ENCODE results near the gene WDFY2.
A peak's percentile ranks its signal among the peaks of the same experiment; 100 is the strongest.
"Not testable (repeated sequence)": the region's sequence is repeated elsewhere in the genome, so short reads cannot be mapped to it uniquely, and the experiment has no call there.

The WDFY2 gene

DNA sequence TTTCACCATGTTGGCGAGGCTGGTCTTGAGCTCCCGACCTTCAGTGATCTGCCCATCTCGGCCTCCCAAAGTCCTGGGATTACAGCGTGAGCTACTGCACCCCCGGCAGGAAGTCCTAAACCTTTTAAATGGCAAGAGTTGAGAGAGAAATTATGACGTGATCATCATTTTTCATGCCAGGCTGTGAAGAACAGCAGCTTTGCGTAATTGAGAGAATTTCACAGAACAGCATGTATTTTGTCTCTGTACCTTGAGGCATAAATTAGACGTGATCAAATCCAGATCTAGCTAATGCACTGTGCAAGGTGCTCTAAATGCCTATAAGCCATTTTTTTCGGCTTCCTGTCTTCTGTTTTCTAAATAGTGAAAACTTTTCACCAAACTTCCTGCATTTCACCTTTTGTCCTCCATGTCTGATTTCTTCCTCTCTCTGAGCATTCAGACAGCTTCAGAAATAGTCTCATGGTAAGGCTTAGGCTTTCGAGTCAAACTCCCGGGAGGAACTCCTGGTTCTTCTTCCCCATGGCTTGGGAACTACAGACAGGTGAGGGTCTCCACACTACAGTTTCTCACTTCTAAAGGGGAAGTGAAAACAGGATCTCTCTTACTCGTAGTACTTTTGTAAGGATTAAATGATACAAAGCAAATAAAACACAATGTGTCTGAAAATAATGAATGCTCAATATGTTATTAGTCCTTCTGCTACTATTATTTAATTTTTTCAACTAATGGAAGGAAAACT is 51.0 kb downstream of the WDFY2 start:
- peaks cover 48% of the 10 kb centered on the region for H3K4me1 ChIP-seq (ENCODE audit: insufficient read depth, low read length)
- H3K36me3 ChIP-seq (ENCODE audit: insufficient read depth, low read length) = no peaks in the 10 kb centered on the region
- no peak overlapping the region for H2AFZ ChIP-seq (ENCODE audit: low read depth, low read length)
- no peak overlapping the region for H3K4me3 ChIP-seq (ENCODE audit: low read length)
- H3K27me3 ChIP-seq (ENCODE audit: insufficient read depth, low read length) = no peaks in the 10 kb centered on the region
- no peaks in the 10 kb centered on the region for H3K9me3 ChIP-seq (ENCODE audit: low read length)

GRCh38 chr13:51636349-51636890 is 52.2 kb downstream of the WDFY2 start:
- Histone ChIP-seq H3K36me3 (ENCODE audit: insufficient read depth, low read length) (no peaks in the 10 kb centered on the region), H3K9me3 (ENCODE audit: low read length) (no peaks in the 10 kb centered on the region), H3K27me3 (ENCODE audit: insufficient read depth, low read length) (no peaks in the 10 kb centered on the region), H3K4me3 (ENCODE audit: low read length) (no peak overlapping the region), H2AFZ (ENCODE audit: low read depth, low read length) (no peak overlapping the region), H3K4me1 (ENCODE audit: insufficient read depth, low read length) (peaks cover 48% of the 10 kb centered on the region)

DNA sequence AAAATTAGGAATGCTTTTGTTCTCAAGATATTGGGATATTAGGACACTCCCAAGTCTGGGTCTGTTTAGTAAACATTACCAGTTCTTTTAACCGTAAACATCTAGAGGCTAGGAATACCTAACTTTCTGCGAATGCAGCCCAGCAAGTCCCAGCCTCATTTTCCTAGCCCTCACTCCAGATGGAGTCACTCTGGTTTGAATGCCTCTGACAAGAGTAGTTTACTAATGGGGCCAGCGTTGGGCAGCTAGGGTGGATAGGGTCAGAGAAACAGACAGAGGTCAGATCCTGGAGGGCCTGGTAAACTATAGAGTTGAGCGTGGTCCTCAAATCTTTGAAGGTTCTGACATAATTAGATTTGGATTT is 53.6 kb downstream of the WDFY2 start:
- peak overlapping the region; percentile 2 for H3K4me3 ChIP-seq (ENCODE audit: low read length)

GRCh38 chr13:51638216-51638871 is 54.1 kb downstream of the WDFY2 start:
- Histone ChIP-seq H3K4me1 (ENCODE audit: insufficient read depth, low read length) (peaks cover 39% of the 10 kb centered on the region), H3K27me3 (ENCODE audit: insufficient read depth, low read length) (no peaks in the 10 kb centered on the region), H3K4me3 (ENCODE audit: low read length) (peak overlapping the region; percentile 2), H3K36me3 (ENCODE audit: insufficient read depth, low read length) (no peaks in the 10 kb centered on the region), H3K9me3 (ENCODE audit: low read length) (no peaks in the 10 kb centered on the region), H2AFZ (ENCODE audit: low read depth, low read length) (no peak overlapping the region)

More for the DNA sequence above, 53.6 kb downstream of the WDFY2 start:
- Histone ChIP-seq H3K36me3 (ENCODE audit: insufficient read depth, low read length) (no peaks in the 10 kb centered on the region), H3K4me1 (ENCODE audit: insufficient read depth, low read length) (peaks cover 41% of the 10 kb centered on the region), H2AFZ (ENCODE audit: low read depth, low read length) (no peak overlapping the region), H3K27me3 (ENCODE audit: insufficient read depth, low read length) (no peaks in the 10 kb centered on the region), H3K9me3 (ENCODE audit: low read length) (no peaks in the 10 kb centered on the region)

DNA sequence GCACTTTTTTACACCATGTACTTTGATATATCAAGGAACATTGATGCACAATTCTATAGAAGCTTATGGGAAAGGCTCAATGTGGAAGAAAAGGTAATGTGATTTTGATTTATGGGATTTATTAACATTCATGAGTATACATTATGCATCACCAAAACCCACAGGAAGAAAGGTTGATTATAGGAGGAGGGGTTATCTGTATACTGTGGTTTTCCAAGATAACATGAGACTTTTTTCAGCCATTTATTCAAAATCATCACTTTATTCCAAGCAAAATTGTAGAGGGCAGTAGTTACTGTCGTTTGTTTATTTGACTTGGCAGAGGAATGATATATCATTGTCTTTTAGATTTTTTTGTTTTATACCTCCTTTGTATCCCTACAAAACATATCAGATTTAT is 54.9 kb downstream of the WDFY2 start:
- H3K4me1 ChIP-seq (ENCODE audit: insufficient read depth, low read length) = peaks cover 45% of the 10 kb centered on the region
- H3K4me3 ChIP-seq (ENCODE audit: low read length) = no peak overlapping the region

GRCh38 chr13:51640696-51641095 is 56.4 kb downstream of the WDFY2 start:
- H3K9me3 ChIP-seq (ENCODE audit: low read length); H3K36me3 ChIP-seq (ENCODE audit: insufficient read depth, low read length); H3K4me3 ChIP-seq (ENCODE audit: low read length); H2AFZ ChIP-seq (ENCODE audit: low read depth, low read length); H3K27me3 ChIP-seq (ENCODE audit: insufficient read depth, low read length): not testable (repeated sequence)
- peaks cover 61% of the 10 kb centered on the region for H3K4me1 ChIP-seq (ENCODE audit: insufficient read depth, low read length)

More for the DNA sequence above, 54.9 kb downstream of the WDFY2 start:
- Histone ChIP-seq H3K36me3 (ENCODE audit: insufficient read depth, low read length) (no peaks in the 10 kb centered on the region), H3K27me3 (ENCODE audit: insufficient read depth, low read length) (no peaks in the 10 kb centered on the region), H2AFZ (ENCODE audit: low read depth, low read length) (no peak overlapping the region), H3K9me3 (ENCODE audit: low read length) (no peaks in the 10 kb centered on the region)

DNA sequence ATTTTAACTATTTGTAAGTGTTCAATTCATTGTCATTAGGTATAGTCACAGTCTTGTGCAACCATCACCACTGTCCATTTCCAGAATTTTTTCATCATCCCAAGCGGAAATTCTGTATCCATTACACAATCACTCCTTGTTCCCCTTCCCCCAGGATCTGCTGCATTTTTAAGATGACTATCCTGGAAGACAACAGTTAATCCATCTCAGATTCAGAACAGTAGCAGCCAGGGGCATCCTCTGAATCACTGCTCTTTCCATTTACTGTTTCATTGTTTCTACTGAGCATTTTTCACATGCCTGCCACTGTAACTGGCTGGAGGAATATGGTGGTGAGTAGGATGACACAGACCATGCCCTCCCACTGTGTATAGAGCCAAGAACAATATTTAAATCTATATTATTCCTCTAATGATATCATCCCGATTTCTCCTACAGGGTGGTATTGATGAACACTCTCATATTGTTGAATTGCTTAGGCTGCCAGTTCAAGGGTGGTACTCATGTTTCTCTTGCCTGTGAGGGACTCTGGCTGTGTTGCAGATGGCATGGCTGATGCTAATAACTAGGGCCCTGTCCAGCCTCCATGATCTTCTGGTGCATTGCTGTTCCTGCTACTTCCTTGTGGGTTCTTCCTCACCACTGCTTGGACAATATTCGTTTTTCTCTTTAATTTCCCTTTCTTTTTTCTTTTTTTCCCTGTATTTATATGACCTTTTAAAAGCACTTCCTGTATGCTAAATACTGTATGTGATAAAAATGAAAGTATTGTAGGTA is 59.0 kb downstream of the WDFY2 start:
- no peaks in the 10 kb centered on the region for H3K27me3 ChIP-seq (ENCODE audit: insufficient read depth, low read length)
- H3K36me3 ChIP-seq (ENCODE audit: insufficient read depth, low read length) = no peaks in the 10 kb centered on the region
- H2AFZ ChIP-seq (ENCODE audit: low read depth, low read length) = no peak overlapping the region
- H3K4me1 ChIP-seq (ENCODE audit: insufficient read depth, low read length) = peaks cover 48% of the 10 kb centered on the region
- H3K4me3 ChIP-seq (ENCODE audit: low read length) = no peak overlapping the region
- H3K9me3 ChIP-seq (ENCODE audit: low read length) = no peaks in the 10 kb centered on the region

- peaks cover 42% of the 10 kb centered on the region for H3K4me1 ChIP-seq (ENCODE audit: insufficient read depth, low read length)
- no peaks in the 10 kb centered on the region for H3K9me3 ChIP-seq (ENCODE audit: low read length)
- no peak overlapping the region for H2AFZ ChIP-seq (ENCODE audit: low read depth, low read length)
- H3K36me3 ChIP-seq (ENCODE audit: insufficient read depth, low read length) = no peaks in the 10 kb centered on the region
- no peaks in the 10 kb centered on the region for H3K27me3 ChIP-seq (ENCODE audit: insufficient read depth, low read length)
- H3K4me3 ChIP-seq (ENCODE audit: low read length) = no peak overlapping the region
Measured at GRCh38 chr13:51643882-51644281, 59.6 kb downstream of the WDFY2 start.

GRCh38 chr13:51644654-51645053 is 60.4 kb downstream of the WDFY2 start:
- Histone ChIP-seq H3K4me1 (ENCODE audit: insufficient read depth, low read length) (peaks cover 35% of the 10 kb centered on the region), H2AFZ (ENCODE audit: low read depth, low read length) (no peak overlapping the region), H3K4me3 (ENCODE audit: low read length) (no peak overlapping the region), H3K9me3 (ENCODE audit: low read length) (no peaks in the 10 kb centered on the region), H3K36me3 (ENCODE audit: insufficient read depth, low read length) (no peaks in the 10 kb centered on the region), H3K27me3 (ENCODE audit: insufficient read depth, low read length) (no peaks in the 10 kb centered on the region)

GRCh38 chr13:51645154-51645650 is 60.9 kb downstream of the WDFY2 start:
- no peaks in the 10 kb centered on the region for H3K36me3 ChIP-seq (ENCODE audit: insufficient read depth, low read length)
- H3K27me3 ChIP-seq (ENCODE audit: insufficient read depth, low read length) = no peaks in the 10 kb centered on the region
- H3K4me3 ChIP-seq (ENCODE audit: low read length) = no peak overlapping the region
- H3K9me3 ChIP-seq (ENCODE audit: low read length) = no peaks in the 10 kb centered on the region
- H3K4me1 ChIP-seq (ENCODE audit: insufficient read depth, low read length) = peaks cover 32% of the 10 kb centered on the region
- H2AFZ ChIP-seq (ENCODE audit: low read depth, low read length) = no peak overlapping the region

GRCh38 chr13:51645761-51646670 is 61.8 kb downstream of the WDFY2 start:
- Histone ChIP-seq H3K9me3 (ENCODE audit: low read length) (no peaks in the 10 kb centered on the region), H3K27me3 (ENCODE audit: insufficient read depth, low read length) (no peaks in the 10 kb centered on the region), H3K4me1 (ENCODE audit: insufficient read depth, low read length) (peaks cover 32% of the 10 kb centered on the region), H2AFZ (ENCODE audit: low read depth, low read length) (no peak overlapping the region), H3K36me3 (ENCODE audit: insufficient read depth, low read length) (no peaks in the 10 kb centered on the region), H3K4me3 (ENCODE audit: low read length) (no peak overlapping the region)

- peaks cover 32% of the 10 kb centered on the region for H3K4me1 ChIP-seq (ENCODE audit: insufficient read depth, low read length)
Measured at GRCh38 chr13:51647067-51647466, 62.8 kb downstream of the WDFY2 start.

More at GRCh38 chr13:51647067-51647466, 62.8 kb downstream of the WDFY2 start:
- Histone ChIP-seq H3K27me3 (ENCODE audit: insufficient read depth, low read length) (no peaks in the 10 kb centered on the region), H2AFZ (ENCODE audit: low read depth, low read length) (no peak overlapping the region), H3K9me3 (ENCODE audit: low read length) (no peaks in the 10 kb centered on the region), H3K4me3 (ENCODE audit: low read length) (no peak overlapping the region), H3K36me3 (ENCODE audit: insufficient read depth, low read length) (no peaks in the 10 kb centered on the region)

All from neuron (in vitro differentiated cells).